GM23338 (cell line): Measurements from ENCODE around the gene ADRA1B. TPM values are rescaled to one million over a fixed set of nuclear protein-coding genes. Genes with fewer than 3 reads are reported as not detected.

Experiments used
- ATAC-seq: fragments of 200-7000 bp; cut with Tn5 transposase; 3 replicates; pipeline ENCODE4 v1.9.1; 2020
- DNase-seq: peaks from one replicate; pipeline ENCODE4 v3.0.0-alpha.2; 2015; ENCODE audit warnings: low spot score
- H2AFZ ChIP-seq: fragments of 200-600 bp; sonication (generic); 2 replicates; pipeline ENCODE4 v1.8.0; 2016; ENCODE audit warnings: antibody characterized with exemption, mild to moderate bottlenecking, moderate library complexity
- H3F3A ChIP-seq: fragments of 200-600 bp; sonication (generic); replicated peaks from 2 replicates; pipeline ENCODE4 v1.8.0; 2017; ENCODE audit warnings: antibody characterized with exemption, mixed run types, low read depth
- H3K27ac ChIP-seq: fragments of 200-600 bp; sonication (generic); 2 replicates; pipeline ENCODE4 v1.6.1; 2016; ENCODE audit warnings: low read depth
- H3K27me3 ChIP-seq: fragments of 200-600 bp; sonication (generic); 2 replicates; pipeline ENCODE4 v1.8.0; 2016; ENCODE audit warnings: mild to moderate bottlenecking, mixed run types, moderate library complexity; ENCODE audit not compliant: insufficient read depth
- H3K36me3 ChIP-seq: fragments of 200-600 bp; sonication (generic); 2 replicates; pipeline ENCODE4 v1.8.0; 2016; ENCODE audit warnings: mild to moderate bottlenecking; ENCODE audit not compliant: insufficient read depth
- H3K4me1 ChIP-seq: fragments of 200-600 bp; sonication (generic); 2 replicates; pipeline ENCODE4 v1.8.0; 2016; ENCODE audit warnings: mild to moderate bottlenecking, moderate library complexity; ENCODE audit not compliant: insufficient read depth
- H3K4me2 ChIP-seq: fragments of 200-600 bp; sonication (generic); 2 replicates; pipeline ENCODE4 v1.7.1; 2017; ENCODE audit warnings: mixed run types
- H3K4me3 ChIP-seq: fragments of 200-600 bp; sonication (generic); 2 replicates; pipeline ENCODE4 v1.6.1; 2016; ENCODE audit warnings: mixed run types
- H3K79me2 ChIP-seq: fragments of 200-600 bp; sonication (generic); replicated peaks from 2 replicates; pipeline ENCODE4 v1.8.0; 2017; ENCODE audit warnings: mild to moderate bottlenecking; ENCODE audit not compliant: insufficient read depth
- H3K9me2 ChIP-seq: fragments of 200-600 bp; sonication (generic); 2 replicates; pipeline ENCODE4 v1.8.0; 2017; ENCODE audit not compliant: insufficient read depth
- H4K20me1 ChIP-seq: fragments of 200-600 bp; sonication (generic); replicated peaks from 2 replicates; pipeline ENCODE4 v1.8.0; 2017; ENCODE audit warnings: mild to moderate bottlenecking; ENCODE audit not compliant: insufficient read depth
- H3K27ac Mint-ChIP-seq: 2 replicates; pipeline ENCODE4 v1.8.0; 2020; ENCODE audit warnings: inconsistent platforms, mild to moderate bottlenecking, moderate library complexity, mixed read lengths
- H3K27me3 Mint-ChIP-seq: 3 replicates; pipeline ENCODE4 v1.8.0; 2022; ENCODE audit warnings: low read depth, mild to moderate bottlenecking, moderate library complexity, mixed read lengths, inconsistent platforms; ENCODE audit not compliant: insufficient read depth, poor library complexity
- H3K36me3 Mint-ChIP-seq: 3 replicates; pipeline ENCODE4 v1.8.0; 2021; ENCODE audit warnings: low read depth, mild to moderate bottlenecking, inconsistent platforms, moderate library complexity, mixed read lengths
- H3K4me1 Mint-ChIP-seq: 3 replicates; pipeline ENCODE4 v1.8.0; 2020; ENCODE audit warnings: mild to moderate bottlenecking, inconsistent platforms, mixed read lengths
- H3K4me3 Mint-ChIP-seq: 3 replicates; pipeline ENCODE4 v1.8.0; 2021; ENCODE audit warnings: moderate library complexity, mild to moderate bottlenecking, inconsistent platforms, mixed read lengths
- H3K9me3 Mint-ChIP-seq: 3 replicates; pipeline ENCODE4 v1.8.0; 2020; ENCODE audit warnings: moderate library complexity, mild to moderate bottlenecking, inconsistent platforms, mixed read lengths
- CREB1 ChIP-seq: fragments of 250-450 bp; sonication (Bioruptor Pico); IDR thresholded peaks from 2 replicates; pipeline ENCODE4 v1.5.0; 2020; ENCODE audit warnings: low read depth, mild to moderate bottlenecking, moderate library complexity
- EZH2 ChIP-seq: fragments of 200-600 bp; sonication (generic); IDR thresholded peaks from one replicate; pipeline ENCODE4 v1.8.0; 2017; ENCODE audit warnings: antibody characterized with exemption, mild to moderate bottlenecking, low read depth; ENCODE audit not compliant: unreplicated experiment
- NANOG ChIP-seq: IDR thresholded peaks from 2 replicates; pipeline ENCODE4 v1.6.1; 2016; ENCODE audit warnings: antibody characterized with exemption, borderline replicate concordance
- POLR2AphosphoS5 ChIP-seq: IDR thresholded peaks from 2 replicates; pipeline ENCODE4 v1.6.1; 2016; ENCODE audit warnings: antibody characterized with exemption, low read depth
- REST ChIP-seq: IDR thresholded peaks from one replicate; pipeline ENCODE4 v1.6.1; 2018; ENCODE audit warnings: antibody characterized with exemption; ENCODE audit not compliant: unreplicated experiment
- STAT1 ChIP-seq: IDR thresholded peaks from one replicate; pipeline ENCODE4 v1.6.1; 2016; ENCODE audit warnings: antibody characterized with exemption; ENCODE audit not compliant: unreplicated experiment
- ZNF114 ChIP-seq: fragments of 250-450 bp; sonication (Bioruptor Pico); IDR thresholded peaks from 2 replicates; pipeline ENCODE4 v1.5.0; 2020; ENCODE audit warnings: mild to moderate bottlenecking, moderate library complexity
- ZNF331 ChIP-seq: fragments of 250-450 bp; sonication (Bioruptor Pico); IDR thresholded peaks from 2 replicates; pipeline ENCODE4 v1.5.0; 2020; ENCODE audit warnings: low read depth, mild to moderate bottlenecking, moderate library complexity
- ZNF462 ChIP-seq: fragments of 250-450 bp; sonication (Bioruptor Pico); IDR thresholded peaks from 2 replicates; pipeline ENCODE4 v1.5.0; 2020; ENCODE audit warnings: mild to moderate bottlenecking, moderate library complexity
- polyA plus RNA-seq: library from polyadenylated mRNA; unstranded; fragments of >200 nt; fragmentation: Nextera tagmentation; extraction: Ambion mirVana; gene quantifications from 2 replicates; pipeline ENCODE4 v1.2.1, GENCODE V29; 2016
- total RNA-seq: library from RNA; depleted of rRNA; stranded (reverse); fragments of >200 nt; shearing (Covaris generic); gene quantifications from 2 replicates; pipeline ENCODE4 v1.2.3, GENCODE V29; 2014

ADRA1B gene
- total and polyA plus RNA-seq, 2 experiments from 2014 or later, result not detected

GRCh38 chr5:159917994-159918393 is 1.7 kb downstream of the ADRA1B start (continued):
- TF ChIP-seq CREB1 (CRISPR knock-in tag), result no peak
- TF ChIP-seq STAT1, result no peak
- TF ChIP-seq POLR2AphosphoS5, result no peak
- no peak for TF ChIP-seq EZH2
- TF ChIP-seq NANOG, result no peak
- TF ChIP-seq ZNF331 (CRISPR knock-in tag), result no peak
- TF ChIP-seq ZNF114, result no peak
- TF ChIP-seq ZNF462 (CRISPR knock-in tag), result no peak

GRCh38 chr5:159921721-159922120 is 5.4 kb downstream of the ADRA1B start:
- no peak overlapping the region for H3K27ac Mint-ChIP-seq
- Histone ChIP-seq H3K36me3 (no peaks in the 10 kb centered on the region), H2AFZ (peak overlapping the region; percentile 84), H3K4me1 (no peaks in the 10 kb centered on the region), H3K79me2 (no peaks in the 10 kb centered on the region), H3K27me3 (peaks cover 20% of the 10 kb centered on the region), H3K4me2 (no peak overlapping the region), H3F3A (no peaks in the 10 kb centered on the region), H3K4me3 (no peak overlapping the region), H4K20me1 (no peaks in the 10 kb centered on the region), H3K27ac (no peak overlapping the region), H3K9me2 (no peaks in the 10 kb centered on the region)
- no peak overlapping the region for H3K4me3 Mint-ChIP-seq
- DNase-seq, result no peak
- no peaks in the 10 kb centered on the region for H3K36me3 Mint-ChIP-seq
- H3K4me1 Mint-ChIP-seq, result no peaks in the 10 kb centered on the region
- H3K9me3 Mint-ChIP-seq, result no peaks in the 10 kb centered on the region
- ATAC-seq, result no peak
- H3K27me3 Mint-ChIP-seq, result peaks cover 9% of the 10 kb centered on the region
- TF ChIP-seq REST, result no peak
